ENCODE measurements around the gene VWC2L.

DNA sequence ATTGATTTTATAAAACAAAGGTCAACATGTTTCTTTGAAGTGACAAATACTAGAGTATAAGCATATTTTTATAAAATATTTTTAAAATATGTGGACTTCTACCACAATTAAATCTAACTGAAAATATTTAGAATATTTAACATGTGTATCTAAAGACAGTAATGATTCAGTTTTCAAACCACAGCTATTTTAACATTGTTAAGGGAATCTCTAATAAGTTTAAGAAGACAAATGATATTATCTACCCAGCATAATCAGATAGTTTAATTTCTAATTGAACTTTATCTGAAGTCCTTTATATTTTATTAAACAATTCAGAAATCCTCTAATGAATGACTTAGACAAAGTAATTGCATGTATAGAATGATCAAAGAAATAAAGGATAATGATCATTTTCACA, 96.2 kb downstream of the VWC2L start:
- TF ChIP-seq GTF2F1 (IDR thresholded peaks at IDR 0.05; ENCODE audit: borderline replicate concordance, low read depth, low read length) (no peak), HDAC6 (IDR thresholded peaks at IDR 0.05; ENCODE audit: low read depth, low read length) (no peak), TAF1 (IDR thresholded peaks at IDR 0.05; ENCODE audit: low read depth, low read length) (no peak), POLR2AphosphoS5 (IDR thresholded peaks at IDR 0.05; ENCODE audit: low read depth, low read length) (no peak), ZNF274 (IDR thresholded peaks at IDR 0.05; ENCODE audit: borderline replicate concordance, extremely low read depth, low read length) (no peak), EZH2 (IDR thresholded peaks at IDR 0.05; ENCODE audit: low read depth, low read length, severe bottlenecking) (no peak), EP300 (IDR thresholded peaks at IDR 0.05; ENCODE audit: borderline replicate concordance in 1 of 2, low read depth in 2 of 2, low read length in 2 of 2) (no peak), FOSL1 (IDR thresholded peaks at IDR 0.05; ENCODE audit: insufficient read depth, low read depth, low read length) (no peak)
- TF ChIP-seq, protein P1, sequence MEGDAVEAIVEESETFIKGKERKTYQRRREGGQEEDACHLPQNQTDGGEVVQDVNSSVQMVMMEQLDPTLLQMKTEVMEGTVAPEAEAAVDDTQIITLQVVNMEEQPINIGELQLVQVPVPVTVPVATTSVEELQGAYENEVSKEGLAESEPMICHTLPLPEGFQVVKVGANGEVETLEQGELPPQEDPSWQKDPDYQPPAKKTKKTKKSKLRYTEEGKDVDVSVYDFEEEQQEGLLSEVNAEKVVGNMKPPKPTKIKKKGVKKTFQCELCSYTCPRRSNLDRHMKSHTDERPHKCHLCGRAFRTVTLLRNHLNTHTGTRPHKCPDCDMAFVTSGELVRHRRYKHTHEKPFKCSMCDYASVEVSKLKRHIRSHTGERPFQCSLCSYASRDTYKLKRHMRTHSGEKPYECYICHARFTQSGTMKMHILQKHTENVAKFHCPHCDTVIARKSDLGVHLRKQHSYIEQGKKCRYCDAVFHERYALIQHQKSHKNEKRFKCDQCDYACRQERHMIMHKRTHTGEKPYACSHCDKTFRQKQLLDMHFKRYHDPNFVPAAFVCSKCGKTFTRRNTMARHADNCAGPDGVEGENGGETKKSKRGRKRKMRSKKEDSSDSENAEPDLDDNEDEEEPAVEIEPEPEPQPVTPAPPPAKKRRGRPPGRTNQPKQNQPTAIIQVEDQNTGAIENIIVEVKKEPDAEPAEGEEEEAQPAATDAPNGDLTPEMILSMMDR (IDR thresholded peaks at IDR 0.05; ENCODE audit: control extremely low read depth in 1 of 3, insufficient read depth in 1 of 3, low read depth in 1 of 3, low read length in 3 of 3): no peak
- TF ChIP-seq, protein P2, sequence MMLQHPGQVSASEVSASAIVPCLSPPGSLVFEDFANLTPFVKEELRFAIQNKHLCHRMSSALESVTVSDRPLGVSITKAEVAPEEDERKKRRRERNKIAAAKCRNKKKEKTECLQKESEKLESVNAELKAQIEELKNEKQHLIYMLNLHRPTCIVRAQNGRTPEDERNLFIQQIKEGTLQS (IDR thresholded peaks at IDR 0.05; ENCODE audit: insufficient read depth, low read depth, low read length): no peak
- TF ChIP-seq, protein P3, sequence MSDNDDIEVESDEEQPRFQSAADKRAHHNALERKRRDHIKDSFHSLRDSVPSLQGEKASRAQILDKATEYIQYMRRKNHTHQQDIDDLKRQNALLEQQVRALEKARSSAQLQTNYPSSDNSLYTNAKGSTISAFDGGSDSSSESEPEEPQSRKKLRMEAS (IDR thresholded peaks at IDR 0.05): no peak

All from H1 (cell line).